Amniotic epithelial cell (primary cell): ENCODE results near the gene SUCLG2.

Experiments used
- DNase-seq: peaks from one replicate; pipeline ENCODE4 v3.0.0-alpha.2; 2010; ENCODE audit warnings: low read depth

Gene SUCLG2

DNA sequence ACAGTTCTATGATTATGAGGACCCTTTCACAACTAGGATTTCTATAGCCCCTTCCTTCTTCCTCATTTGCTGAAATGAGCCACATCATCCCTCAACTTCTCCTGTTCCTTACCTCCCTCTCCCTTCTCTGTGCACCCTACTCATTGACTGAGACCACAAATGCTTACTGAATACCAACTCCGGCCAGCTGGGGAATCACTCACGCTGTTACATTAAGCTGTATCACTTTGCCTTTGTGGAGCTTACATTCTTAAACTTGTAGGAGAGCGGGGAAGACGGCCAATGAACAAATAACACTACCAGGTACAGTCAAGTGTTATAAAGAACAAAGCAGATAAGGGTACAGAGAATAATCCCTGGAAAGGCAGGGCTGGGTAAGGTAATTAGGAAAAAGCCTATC is 5.7 kb downstream of the SUCLG2 start:
- DNase-seq: peak; percentile 89

DNA sequence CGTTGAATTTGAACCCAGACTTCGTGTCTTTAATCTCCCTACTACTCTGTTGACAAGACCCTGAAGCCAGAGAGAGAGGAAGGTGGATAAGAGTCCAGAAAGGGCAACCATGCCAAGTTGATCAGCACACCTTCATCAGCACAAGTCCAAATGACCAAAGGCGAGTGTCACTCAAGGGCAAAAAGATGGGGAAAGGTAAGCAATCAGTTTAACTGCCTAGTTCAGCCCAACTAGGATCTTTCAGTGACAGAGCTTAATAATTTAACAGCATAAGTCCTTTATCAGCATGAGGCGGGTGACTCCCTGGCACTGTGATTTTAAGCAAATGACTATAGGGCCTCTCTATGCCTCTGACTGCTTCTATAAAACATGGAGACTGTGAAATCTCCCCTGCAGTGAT is 6.2 kb downstream of the SUCLG2 start:
- DNase-seq: no peak

DNA sequence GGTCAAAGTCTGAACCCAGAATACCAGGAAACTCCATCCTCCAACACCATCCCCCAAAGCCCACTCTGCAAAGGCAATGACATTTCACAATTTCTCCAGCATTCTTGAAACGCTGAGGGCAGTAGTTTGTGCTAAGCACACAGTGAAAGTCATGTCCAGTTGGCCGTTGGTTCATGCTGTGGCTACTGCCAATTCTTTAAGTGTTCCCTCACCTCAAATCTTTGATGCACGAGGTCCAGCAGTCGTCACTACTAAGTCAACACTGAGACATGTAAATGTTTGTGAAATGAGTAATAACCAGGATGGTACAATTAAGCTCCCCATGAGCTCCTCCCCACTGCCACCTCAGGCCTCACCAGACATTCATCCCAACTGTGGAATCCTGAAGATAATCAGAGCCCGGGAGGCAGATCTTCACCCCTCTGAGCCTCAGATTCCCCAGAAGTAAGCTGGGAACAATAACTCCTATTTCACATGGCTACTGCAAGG is 7.0 kb downstream of the SUCLG2 start:
- peak; percentile 100 for DNase-seq

DNA sequence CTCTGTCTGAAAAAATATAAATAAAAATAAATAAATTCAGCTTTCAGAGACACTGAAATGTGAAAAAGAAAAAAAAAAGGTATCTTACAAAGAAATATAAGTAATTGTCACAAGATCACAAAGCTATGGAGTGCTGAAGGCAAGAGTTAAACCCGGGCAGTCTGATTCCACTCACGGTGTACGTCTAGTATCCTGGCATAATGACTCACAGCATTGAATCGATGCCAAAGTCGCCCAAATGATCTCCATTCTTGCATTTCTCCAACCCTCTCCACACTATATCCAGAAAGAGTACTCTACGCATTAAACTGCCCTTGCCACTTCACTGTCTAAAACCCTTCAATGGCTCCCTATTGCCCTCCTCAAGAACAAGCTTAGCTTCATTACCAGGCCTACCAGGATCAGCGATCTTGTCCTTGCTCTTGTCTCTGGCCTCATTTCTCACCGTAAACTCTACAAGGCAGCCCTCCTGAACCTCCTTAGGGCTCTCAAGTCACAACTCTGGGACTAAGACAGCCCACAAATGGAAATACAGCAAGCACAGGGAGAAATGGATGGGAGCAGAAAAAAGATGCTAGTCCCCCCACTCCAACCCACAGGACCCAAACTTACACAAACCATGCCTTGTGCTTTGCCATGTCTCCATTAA is 7.7 kb downstream of the SUCLG2 start:
- peak; percentile 71 for DNase-seq

DNA sequence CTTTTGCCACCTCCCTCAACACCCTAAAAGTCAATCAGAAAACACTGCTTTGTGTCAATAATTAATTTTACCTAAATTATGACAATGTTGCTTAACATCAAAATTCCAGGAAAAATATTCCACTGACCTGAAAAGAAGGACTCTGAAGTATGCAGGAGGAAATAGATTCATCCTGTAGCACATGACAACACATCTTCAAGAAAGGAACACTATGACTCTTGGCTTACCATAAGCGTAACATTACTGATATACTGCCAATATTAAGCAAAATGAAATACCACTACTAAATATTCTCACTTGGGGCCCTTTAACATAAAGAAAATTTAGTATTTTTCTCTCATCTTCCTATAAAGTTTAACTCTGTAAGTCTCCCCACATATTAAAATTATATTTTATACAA is 9.6 kb downstream of the SUCLG2 start:
- no peak for DNase-seq

DNA sequence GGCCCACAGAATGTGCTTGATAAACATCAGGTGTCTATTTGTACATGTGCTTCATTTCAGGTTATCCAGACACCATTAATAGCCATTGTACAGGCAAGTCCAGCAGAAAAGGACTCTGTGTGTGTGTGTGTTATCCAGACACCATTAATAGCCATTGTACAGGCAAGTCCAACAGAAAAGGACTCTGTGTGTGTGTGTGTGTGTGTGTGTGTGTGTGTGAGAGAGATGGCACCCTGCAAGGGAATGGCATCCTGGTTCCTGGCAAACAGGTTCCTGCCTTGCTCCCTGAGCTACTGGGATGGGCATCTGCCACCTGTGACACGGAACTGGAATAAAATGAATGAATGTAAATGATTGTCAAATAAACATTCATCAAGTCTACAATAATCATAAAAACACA is 11.7 kb downstream of the SUCLG2 start:
- DNase-seq: no peak

DNA sequence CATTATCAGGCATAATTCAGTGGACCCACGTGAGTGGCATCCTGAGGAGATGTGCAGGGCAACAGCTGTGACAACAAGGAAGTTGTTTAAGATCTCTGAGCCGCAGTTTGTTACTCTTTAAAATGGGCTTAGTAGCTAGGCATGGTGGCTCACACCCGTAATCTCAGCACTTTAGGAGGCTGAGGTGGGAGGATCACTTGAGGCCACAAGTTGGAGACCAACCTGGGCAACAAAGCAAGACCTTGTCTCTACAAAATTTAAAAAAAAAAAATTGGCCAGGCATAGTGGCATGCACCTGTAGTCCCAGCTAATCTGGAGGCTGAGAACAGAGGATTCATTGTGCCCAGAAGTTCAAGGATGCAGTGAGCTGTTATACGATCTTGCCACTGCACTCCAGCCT is 12.2 kb downstream of the SUCLG2 start:
- DNase-seq: no peak

DNA sequence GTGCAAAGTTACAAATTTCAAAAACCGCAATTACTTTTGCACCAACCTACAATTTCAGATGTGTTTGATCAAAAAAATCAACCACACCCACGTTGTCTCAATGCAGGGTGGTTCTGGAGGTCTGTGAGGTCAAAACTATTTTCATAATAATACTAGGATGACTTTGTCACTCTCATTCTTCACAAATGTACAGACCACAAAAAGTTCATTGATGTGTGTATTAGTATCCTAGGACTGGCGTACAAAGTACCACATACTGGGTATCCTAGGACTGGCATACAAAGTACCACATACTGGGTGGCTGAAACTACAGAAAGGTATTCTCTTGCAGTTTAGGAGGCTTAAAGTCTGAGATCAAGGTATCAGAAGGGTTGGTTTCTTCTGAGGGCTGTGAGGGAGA is 13.0 kb downstream of the SUCLG2 start:
- DNase-seq: no peak

DNA sequence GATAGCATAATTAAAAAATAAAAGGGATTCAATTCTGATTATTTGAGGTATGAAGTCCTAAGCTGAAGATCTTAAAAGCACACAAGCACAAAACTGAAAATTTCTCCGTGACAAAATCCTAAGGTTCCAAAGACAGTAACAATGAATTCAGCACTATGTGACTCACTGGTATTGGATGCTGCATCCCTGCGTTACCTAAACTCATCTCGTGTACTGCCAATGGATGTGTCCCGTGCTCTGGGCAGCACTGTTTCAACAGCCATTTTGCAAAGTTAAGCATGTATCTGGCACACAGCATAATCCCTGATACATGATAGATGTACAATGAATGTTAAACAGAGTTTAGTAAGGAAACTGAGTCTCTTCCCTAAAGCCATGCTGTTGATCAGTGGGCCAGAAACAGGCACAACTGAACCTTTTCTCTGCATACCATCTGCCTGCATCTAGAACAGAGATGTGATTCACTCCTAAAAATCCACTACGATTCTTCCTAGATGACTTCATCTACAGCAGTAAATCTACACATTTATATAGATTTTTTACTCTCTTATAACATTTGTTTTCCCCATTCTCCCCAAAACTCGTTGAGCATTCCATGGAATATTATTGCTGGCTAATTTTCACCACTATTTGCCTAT is 14.3 kb downstream of the SUCLG2 start:
- peak; percentile 36 for DNase-seq

DNA sequence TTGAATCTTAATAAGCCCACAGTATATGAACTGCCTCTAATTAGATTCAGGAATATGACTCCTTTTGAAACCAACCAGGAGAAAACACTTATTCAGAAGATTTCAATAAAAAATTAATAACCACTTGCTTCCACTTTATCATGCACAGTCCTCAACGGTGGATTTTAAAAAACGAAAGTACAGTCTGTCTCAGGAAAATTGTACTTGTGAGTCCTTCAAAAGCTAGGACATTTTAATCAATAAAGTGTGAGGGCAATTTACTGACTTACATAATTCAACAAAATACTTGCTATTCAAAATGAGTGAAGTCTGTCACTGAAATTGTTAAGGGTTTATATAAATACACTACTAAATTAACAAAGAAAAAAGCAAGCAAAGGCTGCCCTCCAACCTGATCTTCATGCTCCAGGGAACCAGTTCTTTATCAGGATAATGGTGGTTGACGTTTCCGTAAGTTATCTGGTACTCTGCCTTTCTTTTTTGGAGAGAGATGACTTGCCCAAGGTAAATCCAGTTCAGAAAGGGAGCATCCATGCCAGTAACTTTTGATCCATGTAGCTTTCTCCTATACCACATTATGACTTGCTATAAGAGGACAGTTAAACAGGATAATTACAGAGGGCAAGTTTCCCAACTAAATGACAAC is 17.0 kb downstream of the SUCLG2 start:
- no peak for DNase-seq

DNA sequence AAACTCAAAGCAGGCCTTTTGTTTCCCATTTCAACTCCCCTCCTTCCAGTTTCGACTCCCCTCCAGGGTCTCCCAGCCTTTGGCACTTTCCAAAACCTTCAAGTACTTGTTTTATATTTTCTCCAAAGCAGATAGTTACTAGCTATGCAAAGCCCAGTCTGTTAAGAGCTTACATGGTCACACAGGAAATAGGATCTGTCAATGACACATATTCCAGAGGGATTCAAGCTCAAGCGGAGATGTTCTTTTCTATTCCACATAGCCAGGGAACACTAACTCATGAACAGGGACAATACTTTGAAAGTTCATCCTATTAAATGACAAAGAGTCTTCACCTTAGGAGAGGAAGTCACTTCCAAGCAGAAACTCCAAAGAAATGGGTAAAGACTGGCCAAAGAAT is 18.6 kb downstream of the SUCLG2 start:
- DNase-seq: peak; percentile 26

DNA sequence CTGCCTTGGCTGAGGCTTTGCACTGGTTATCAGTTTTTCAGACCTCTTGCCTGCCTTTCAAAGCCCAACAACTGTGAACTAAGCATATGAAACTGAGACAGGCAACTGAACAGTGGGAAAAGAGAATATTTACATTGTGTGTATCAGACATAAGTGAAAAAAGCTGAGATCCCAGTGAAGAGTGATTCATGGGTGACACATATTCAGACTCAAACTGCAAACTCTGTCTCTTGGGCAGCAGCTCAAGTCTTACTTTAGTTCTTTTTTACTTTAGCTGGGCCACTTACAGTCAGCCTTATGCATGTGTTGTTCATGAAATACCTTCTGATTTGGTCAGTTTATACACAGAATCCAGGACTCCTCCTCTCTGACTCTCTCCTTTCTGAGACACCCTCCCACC is 19.2 kb downstream of the SUCLG2 start:
- DNase-seq: peak; percentile 64

DNA sequence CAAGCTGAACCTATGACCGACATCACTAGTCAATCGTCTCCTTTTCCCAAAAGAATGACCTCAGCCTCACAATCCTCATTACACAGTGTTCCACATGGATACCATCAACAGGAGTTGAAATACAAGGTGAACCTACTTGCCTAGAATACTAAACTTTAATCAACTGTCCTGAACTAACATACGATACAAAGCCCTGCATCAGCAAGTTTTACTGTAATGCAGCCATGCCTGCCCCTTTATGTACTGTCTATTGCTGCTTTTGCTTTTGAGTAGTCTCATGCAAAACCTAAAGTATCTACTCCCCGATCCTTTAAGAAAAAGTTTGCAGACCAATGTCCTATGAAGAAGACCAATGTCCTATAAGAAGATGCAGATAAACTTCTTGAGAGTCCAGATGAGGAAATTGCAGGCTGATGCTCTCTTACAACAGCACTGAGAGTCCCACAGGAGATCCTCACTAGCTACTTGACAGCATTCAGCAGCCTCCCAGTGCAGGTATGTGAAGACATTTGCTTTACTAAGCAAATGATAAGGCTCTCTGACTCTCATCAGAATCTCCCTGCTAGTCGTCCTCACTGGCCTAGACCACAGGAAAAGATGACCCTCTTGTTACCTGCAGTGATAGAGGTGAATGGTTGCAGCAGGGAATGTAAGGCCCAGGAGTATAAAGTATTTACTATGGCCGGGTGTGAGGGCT is 23.6 kb downstream of the SUCLG2 start:
- no peak for DNase-seq

DNA sequence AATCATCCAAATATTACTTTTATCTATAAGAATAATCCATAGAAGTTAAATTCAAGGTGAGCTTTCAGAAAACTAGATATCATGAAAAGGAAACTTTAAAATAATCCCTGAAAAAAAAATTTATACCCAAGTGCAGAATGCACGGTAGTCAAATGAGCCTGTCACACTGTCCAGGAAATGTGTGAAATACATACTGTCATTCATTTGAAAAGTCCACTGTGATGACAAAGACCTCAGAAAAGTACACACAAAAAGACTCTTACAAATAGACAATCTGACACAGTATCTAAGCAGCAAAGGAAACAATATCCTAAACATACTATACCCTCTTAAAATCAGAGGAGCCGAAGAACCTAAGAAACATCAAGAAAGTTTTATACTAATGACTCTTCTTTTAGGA is 29.7 kb downstream of the SUCLG2 start:
- DNase-seq: no peak

DNA sequence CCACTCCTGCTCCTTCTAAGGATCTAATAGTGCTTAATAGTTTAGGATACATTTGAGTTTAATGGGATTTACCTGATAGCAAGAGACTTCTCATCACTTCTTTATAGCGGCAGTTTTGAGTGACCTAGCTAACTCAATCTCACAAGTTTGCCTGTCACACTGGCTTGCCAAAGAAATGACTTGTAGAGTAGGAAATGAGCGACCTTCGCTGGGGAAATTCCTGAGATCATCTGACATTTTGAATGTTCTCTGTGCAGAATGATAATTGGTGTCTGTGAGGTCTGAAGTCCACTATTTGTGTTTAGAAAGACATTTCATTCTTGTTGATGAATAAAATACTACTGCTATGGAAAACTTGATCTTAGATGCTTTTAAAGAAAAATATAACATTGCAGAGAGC is 30.3 kb downstream of the SUCLG2 start:
- no peak for DNase-seq

DNA sequence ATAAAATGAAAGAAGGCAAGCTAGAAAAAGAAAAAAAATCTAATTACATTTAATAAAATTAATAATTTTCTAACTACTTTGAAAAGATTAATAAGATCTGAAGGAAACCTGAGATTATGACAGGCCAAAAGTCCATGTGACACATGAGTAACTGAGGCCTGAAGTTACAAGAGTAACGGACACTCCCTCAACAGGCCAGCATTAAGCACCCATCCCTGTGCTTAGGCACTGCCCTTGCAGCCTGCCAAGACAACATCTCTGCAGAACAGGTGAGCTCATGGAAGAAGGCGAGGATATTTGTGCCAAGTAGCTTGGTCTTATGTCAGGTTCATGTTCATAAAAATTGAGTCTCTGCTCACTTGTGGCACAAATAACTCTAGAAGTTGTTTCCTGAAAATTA is 31.8 kb downstream of the SUCLG2 start:
- DNase-seq: no peak

DNA sequence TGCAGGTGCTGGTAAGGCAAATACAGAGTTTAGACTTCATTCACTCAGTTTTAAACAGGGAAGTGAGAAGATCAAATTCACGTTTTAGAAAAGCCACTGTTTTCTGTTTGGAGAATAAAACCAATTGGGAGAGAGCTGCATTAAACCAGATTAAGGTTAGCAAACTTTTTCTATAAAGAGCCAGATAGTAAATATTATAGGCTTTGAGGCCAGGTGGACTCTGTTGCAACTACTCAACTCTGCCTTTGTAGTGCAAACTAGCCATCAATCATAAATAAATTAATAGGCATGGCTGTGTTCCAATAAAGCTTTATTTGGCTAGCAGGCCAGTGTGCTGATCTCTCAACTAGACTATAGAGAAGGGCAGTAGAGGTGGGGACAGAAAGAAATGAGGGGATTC is 33.5 kb downstream of the SUCLG2 start:
- DNase-seq: no peak

DNA sequence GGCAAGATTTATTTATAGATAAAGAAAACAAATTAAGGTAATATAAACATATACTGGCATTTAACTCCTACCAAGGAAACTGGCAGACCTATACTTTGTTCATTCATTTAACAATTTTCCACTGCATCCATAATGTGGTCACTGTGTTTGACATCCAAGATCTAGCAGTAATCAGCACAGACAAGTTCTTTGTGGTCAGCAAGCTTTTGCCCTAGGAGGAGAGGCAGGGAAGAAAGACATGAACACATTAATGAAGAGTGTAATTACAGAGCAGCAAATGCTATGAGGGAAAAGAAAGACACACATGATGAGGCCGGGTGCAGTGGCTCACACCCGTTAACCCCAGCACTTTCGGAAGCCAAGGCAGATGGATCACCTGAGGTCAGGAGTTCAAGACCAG is 34.4 kb downstream of the SUCLG2 start:
- no peak for DNase-seq

DNA sequence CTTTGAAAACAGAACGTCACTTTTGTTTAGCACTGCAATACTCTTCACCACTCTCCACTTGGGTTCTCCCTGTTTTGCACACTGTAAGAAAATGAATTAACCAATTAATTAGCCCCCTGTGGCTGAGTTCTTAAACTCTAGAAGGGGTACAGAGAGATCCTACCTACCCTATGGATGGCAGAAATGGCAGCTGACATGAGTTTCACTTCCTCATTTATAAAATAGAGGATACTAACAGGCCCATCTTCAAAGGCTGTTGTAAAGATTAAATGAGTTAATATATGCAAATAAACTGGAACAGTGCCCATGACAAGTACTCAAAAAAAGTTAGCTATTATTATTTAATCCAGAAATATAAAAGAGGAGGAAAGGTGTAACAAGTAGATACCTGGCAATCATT is 36.9 kb downstream of the SUCLG2 start:
- no peak for DNase-seq

DNA sequence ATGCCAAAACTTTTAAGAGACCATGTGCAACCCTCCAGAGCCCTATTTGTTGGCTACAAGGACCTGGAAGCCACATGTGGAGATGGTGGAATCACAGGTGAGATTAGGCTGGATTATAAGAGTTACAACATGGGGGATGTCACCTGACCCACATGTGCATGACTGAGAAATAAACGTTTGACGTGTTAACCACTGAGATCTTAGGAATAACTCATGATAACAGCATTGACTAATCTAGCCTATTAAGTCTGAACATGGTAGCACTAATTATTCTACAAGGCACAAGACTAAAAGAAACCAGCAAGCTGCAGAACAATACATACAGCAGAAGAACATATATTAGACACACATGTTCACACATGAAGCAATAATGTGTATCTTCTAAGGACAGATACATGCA is 38.4 kb downstream of the SUCLG2 start:
- no peak for DNase-seq

DNA sequence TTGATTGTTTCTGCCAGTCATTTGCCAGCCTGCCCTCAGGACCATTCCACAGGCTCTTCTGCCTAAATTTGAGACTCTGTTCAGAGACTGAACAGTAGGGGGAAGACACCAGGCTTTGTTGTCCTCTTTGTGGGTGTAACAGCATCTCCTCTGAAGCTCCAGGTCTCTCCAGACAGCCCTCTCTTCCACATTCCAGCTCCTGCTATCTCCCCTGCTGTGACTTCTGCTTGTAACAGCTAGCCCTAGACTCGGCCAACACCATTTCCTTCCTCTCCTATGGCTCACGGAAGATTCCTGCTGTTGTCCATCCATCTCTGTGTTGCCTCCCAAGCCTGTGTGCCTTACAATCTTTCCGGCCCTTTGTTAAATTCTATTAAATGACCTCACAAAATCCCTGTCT is 40.2 kb downstream of the SUCLG2 start:
- no peak for DNase-seq

DNA sequence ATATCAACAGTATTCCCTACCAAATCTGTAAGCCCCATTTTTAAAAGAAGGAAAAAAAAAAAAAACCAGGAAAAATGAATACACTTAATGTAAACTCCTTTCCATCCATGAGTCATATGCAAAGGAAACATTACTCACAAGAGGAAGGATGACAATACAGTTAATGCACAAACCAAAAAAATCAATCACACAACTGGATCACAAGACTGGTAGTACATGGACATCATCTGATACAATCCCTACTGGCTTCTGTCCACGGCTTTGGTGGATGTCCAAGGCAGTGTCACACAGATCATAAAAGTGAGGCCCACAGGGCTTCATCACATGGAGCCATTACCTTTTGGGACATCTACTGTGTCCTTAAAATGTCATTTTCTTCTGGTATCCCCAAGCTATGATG is 44.0 kb downstream of the SUCLG2 start:
- DNase-seq: peak; percentile 52

DNA sequence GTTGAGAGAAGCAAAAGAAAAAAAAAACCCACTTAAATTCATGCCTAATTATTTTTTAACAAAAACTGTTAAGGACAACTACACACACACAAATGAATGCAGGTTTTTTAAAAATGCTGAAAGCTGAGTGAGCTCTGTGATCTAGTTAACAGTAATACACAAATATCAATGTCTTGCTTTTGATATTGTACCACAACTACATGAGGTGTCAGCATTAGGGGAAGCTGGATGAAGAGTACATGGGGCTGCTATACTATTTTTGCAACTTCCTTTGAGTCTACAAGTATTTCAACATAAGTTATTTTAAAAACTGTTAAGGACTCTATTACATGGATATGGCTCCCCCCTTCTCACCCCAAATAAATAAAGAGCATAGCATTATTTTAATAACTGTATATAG is 44.7 kb downstream of the SUCLG2 start:
- DNase-seq: no peak
